Fibroblast of lung (primary cell): Measurements from ENCODE around the gene SORL1.

Experiments
- EZH2 ChIP-seq: IDR thresholded peaks from 2 replicates; pipeline ENCODE4 v1.5.1; 2012; ENCODE audit warnings: low read length, control low read depth, mild to moderate bottlenecking; ENCODE audit errors: missing control alignments
- TF ChIP-seq, protein P1 (sequence below), 2 donors: IDR thresholded peaks in 1 of 2; conservative IDR thresholded peaks in 1 of 2; 1 replicate in 1 of 2; 2 replicates in 1 of 2; pipeline ENCODE4 v1.5.1; 2011 to 2012; ENCODE audit warnings: low read length in 2 of 2, control low read depth in 1 of 2, inconsistent platforms in 1 of 2, low read depth in 1 of 2, mild to moderate bottlenecking in 1 of 2

DNA sequence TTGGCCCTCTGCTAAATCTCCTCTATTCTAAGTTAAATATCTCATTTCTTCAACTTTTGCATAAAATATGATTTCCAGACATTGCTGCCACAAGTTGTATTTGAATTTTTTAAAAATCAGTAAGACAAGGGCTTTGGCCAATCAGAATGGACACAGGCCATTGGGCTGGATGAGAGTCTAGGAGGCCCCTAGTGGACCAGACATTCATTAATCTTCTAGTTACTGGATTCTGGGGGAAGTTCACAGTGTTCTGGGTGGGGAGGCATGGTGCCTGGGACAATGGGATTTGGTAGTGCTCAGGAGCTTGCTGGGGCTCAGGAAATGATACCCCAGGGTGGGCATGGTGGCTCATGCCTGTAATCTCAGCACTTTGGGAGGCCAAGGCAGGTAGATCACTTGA is 12.4 kb upstream of the SORL1 start:
- TF ChIP-seq, protein P1, sequence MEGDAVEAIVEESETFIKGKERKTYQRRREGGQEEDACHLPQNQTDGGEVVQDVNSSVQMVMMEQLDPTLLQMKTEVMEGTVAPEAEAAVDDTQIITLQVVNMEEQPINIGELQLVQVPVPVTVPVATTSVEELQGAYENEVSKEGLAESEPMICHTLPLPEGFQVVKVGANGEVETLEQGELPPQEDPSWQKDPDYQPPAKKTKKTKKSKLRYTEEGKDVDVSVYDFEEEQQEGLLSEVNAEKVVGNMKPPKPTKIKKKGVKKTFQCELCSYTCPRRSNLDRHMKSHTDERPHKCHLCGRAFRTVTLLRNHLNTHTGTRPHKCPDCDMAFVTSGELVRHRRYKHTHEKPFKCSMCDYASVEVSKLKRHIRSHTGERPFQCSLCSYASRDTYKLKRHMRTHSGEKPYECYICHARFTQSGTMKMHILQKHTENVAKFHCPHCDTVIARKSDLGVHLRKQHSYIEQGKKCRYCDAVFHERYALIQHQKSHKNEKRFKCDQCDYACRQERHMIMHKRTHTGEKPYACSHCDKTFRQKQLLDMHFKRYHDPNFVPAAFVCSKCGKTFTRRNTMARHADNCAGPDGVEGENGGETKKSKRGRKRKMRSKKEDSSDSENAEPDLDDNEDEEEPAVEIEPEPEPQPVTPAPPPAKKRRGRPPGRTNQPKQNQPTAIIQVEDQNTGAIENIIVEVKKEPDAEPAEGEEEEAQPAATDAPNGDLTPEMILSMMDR (conservative IDR thresholded peaks at IDR 0.05 in 1 of 2, IDR thresholded peaks at IDR 0.05 in 1 of 2; ENCODE audit: low read depth in 1 of 2, low read length in 2 of 2): no peak
- no peak for TF ChIP-seq EZH2
